ENCODE measurements around the gene KCNE3. TPM values are rescaled to one million over a fixed set of nuclear protein-coding genes. Genes with fewer than 3 reads are reported as not detected.

KCNE3 gene
- total and polyA plus RNA-seq, 2 of the 13 experiments (the other 11 are each of a cell fraction or from before 2014, with no cell fraction given), result 0.33 to 2.2 TPM

DNA sequence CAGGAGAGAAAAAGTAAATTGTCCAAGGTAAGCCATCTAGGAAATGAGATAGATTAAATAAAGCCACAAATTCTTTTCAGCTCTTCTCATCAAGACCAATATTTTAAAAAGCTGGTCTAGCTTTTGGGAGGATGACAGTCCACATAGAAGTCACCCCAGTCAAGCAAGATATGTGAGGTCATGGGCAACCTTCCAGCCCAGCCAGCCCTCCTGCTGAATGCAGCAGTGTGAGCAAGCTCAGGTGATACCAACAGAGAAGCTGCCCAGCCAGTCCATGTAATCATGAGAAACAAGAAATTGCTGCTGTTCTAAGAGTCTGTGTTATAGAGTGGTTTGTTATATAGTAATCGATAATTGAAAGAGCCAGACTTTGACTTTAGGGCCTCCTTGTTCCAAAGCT is 28.7 kb downstream of the KCNE3 start:
- FAIRE-seq (no peak), DNase-seq (ENCODE audit: low spot score) (no peak), ATAC-seq (no peak)
- intact Hi-C loops (cut with micrococcal nuclease; ENCODE audit: unreplicated experiment) (no loop called here), in situ Hi-C loops (cut with HindIII; ENCODE audit: extremely low pct_ligation_motif_present, low pct_unique_long_range_greater_than_20kb) (no loop called here)
- ChIA-PET POLR2A (no interaction called here), CTCF (ENCODE audit: low intra/inter-chr PET ratio, low total read pairs) (no interaction called here)
- Histone ChIP-seq H2AFZ (ENCODE audit: low read length) (no peak overlapping the region), H3K79me2 (ENCODE audit: insufficient read depth, low read length) (no peaks in the 10 kb centered on the region), H3K4me1 (ENCODE audit: insufficient read depth, low read length) (peaks cover 13% of the 10 kb centered on the region; the same call in 1 of the 2 replicates), H3K27ac (ENCODE audit: extremely low read length, insufficient read depth, low read length) (no peak overlapping the region), H3K4me3 (replicated peaks in 1 of 3; ENCODE audit: insufficient read depth in 1 of 3, low read depth in 2 of 3, low read length in 3 of 3) (no peak overlapping the region), H3K9me3 (ENCODE audit: low read length) (no peaks in the 10 kb centered on the region), H3K4me2 (ENCODE audit: low read depth, low read length) (no peak overlapping the region), H3K9ac (ENCODE audit: insufficient read depth, low read depth, low read length) (no peak overlapping the region), H3K36me3 (replicated peaks in 1 of 2; ENCODE audit: control insufficient read depth in 1 of 2, insufficient read depth in 2 of 2, low read length in 2 of 2) (no peaks in the 10 kb centered on the region), H3K27me3 (ENCODE audit: control insufficient read depth in 1 of 2, insufficient read depth in 2 of 2, low read length in 2 of 2) (no peaks in the 10 kb centered on the region; a peak in 1 of 5 replicates), H4K20me1 (ENCODE audit: insufficient read depth, low read length) (no peaks in the 10 kb centered on the region)
- 0% methylated on average over 1 of the region's 1 CpG for WGBS (ENCODE audit: low lambda C conversion rate)
- BruUV-seq (replicated peaks), result no TSS peak
- TF ChIP-seq, protein P1, sequence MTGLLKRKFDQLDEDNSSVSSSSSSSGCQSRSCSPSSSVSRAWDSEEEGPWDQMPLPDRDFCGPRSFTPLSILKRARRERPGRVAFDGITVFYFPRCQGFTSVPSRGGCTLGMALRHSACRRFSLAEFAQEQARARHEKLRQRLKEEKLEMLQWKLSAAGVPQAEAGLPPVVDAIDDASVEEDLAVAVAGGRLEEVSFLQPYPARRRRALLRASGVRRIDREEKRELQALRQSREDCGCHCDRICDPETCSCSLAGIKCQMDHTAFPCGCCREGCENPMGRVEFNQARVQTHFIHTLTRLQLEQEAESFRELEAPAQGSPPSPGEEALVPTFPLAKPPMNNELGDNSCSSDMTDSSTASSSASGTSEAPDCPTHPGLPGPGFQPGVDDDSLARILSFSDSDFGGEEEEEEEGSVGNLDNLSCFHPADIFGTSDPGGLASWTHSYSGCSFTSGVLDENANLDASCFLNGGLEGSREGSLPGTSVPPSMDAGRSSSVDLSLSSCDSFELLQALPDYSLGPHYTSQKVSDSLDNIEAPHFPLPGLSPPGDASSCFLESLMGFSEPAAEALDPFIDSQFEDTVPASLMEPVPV (CRISPR knock-in tag; IDR thresholded peaks at IDR 0.05), result no peak
- TF ChIP-seq IRF2 (CRISPR knock-in tag; IDR thresholded peaks at IDR 0.05) (no peak), ZNF569 (CRISPR knock-in tag; IDR thresholded peaks at IDR 0.05; ENCODE audit: borderline replicate concordance) (no peak), NFKB2 (CRISPR knock-in tag; IDR thresholded peaks at IDR 0.05; ENCODE audit: borderline replicate concordance) (no peak), ZBTB1 (CRISPR knock-in tag; IDR thresholded peaks at IDR 0.05; ENCODE audit: borderline replicate concordance) (no peak), GABPA (IDR thresholded peaks at IDR 0.05; ENCODE audit: low read depth, low read length) (no peak), GABPA (CRISPR knock-in tag; IDR thresholded peaks at IDR 0.05; ENCODE audit: low read depth) (no peak), PCBP1 (IDR thresholded peaks at IDR 0.05; ENCODE audit: borderline replicate concordance, low read depth, low read length) (no peak), ZNF572 (CRISPR knock-in tag; IDR thresholded peaks at IDR 0.05) (no peak), SMAD3 (CRISPR knock-in tag; IDR thresholded peaks at IDR 0.05) (no peak), ZNF629 (CRISPR knock-in tag; conservative IDR thresholded peaks at IDR 0.05) (no peak), NR2F2 (IDR thresholded peaks at IDR 0.05; ENCODE audit: borderline replicate concordance, low read depth) (no peak), SIN3B (IDR thresholded peaks at IDR 0.05; ENCODE audit: low read length) (no peak), ZNF234 (CRISPR knock-in tag; conservative IDR thresholded peaks at IDR 0.05) (no peak), SMYD3 (CRISPR knock-in tag; IDR thresholded peaks at IDR 0.05) (no peak), ATF1 (CRISPR knock-in tag; IDR thresholded peaks at IDR 0.05) (no peak), ZNF652 (CRISPR knock-in tag; IDR thresholded peaks at IDR 0.05; ENCODE audit: borderline replicate concordance, low read depth) (no peak)
- TF ChIP-seq, protein P2, sequence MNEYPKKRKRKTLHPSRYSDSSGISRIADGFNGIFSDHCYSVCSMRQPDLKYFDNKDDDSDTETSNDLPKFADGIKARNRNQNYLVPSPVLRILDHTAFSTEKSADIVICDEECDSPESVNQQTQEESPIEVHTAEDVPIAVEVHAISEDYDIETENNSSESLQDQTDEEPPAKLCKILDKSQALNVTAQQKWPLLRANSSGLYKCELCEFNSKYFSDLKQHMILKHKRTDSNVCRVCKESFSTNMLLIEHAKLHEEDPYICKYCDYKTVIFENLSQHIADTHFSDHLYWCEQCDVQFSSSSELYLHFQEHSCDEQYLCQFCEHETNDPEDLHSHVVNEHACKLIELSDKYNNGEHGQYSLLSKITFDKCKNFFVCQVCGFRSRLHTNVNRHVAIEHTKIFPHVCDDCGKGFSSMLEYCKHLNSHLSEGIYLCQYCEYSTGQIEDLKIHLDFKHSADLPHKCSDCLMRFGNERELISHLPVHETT (CRISPR knock-in tag; conservative IDR thresholded peaks at IDR 0.05), result no peak
- TF ChIP-seq, protein P3, sequence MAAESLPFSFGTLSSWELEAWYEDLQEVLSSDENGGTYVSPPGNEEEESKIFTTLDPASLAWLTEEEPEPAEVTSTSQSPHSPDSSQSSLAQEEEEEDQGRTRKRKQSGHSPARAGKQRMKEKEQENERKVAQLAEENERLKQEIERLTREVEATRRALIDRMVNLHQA (CRISPR knock-in tag; IDR thresholded peaks at IDR 0.05), result no peak

Data from HepG2 (cell line).